Prostate gland (tissue), 2 donors: ENCODE measurements around the gene SCEL. TPM values are rescaled to one million over a fixed set of nuclear protein-coding genes. Genes with fewer than 3 reads are reported as not detected.
"Not testable (repeated sequence)": the region's sequence is repeated elsewhere in the genome, so short reads cannot be mapped to it uniquely, and the experiment has no call there.

Experiments
- DNase-seq: peaks from one replicate; pipeline ENCODE4 v3.0.0-alpha.2; 2019; ENCODE audit warnings: low spot score
- H3K27ac ChIP-seq, 2 donors: fragments of 200-600 bp; sonication (generic); 2 replicates each; pipeline ENCODE4 v1.5.1; 2017 to 2019
- H3K27me3 ChIP-seq: fragments of 200-600 bp; sonication (generic); replicated peaks from 2 replicates; pipeline ENCODE4 v1.5.1; 2019; ENCODE audit not compliant: insufficient read depth
- H3K36me3 ChIP-seq, 2 donors: fragments of 200-600 bp; sonication (generic); 1 replicate in 1 of 2; 2 replicates in 1 of 2; pipeline versions ENCODE4 v1.5.1 to v1.8.1; 2017 to 2019
- H3K4me1 ChIP-seq: fragments of 200-600 bp; sonication (generic); replicated peaks from 2 replicates; pipeline ENCODE4 v1.5.1; 2019
- H3K4me3 ChIP-seq, 2 donors: fragments of 200-600 bp; sonication (generic); 2 replicates each; pipeline ENCODE4 v1.5.1; 2017 to 2019
- H3K9me3 ChIP-seq: fragments of 200-600 bp; sonication (generic); 2 replicates; pipeline ENCODE4 v1.5.1; 2017
- POLR2A ChIP-seq: fragments of 450-650 bp; IDR thresholded peaks from one replicate; pipeline ENCODE4 v1.6.1; 2016; ENCODE audit warnings: antibody characterized with exemption, mild to moderate bottlenecking
- POLR2AphosphoS5 ChIP-seq: sonication (generic); formaldehyde crosslinking; IDR thresholded peaks from one replicate; pipeline ENCODE4 v1.6.1; 2017; ENCODE audit warnings: antibody characterized with exemption
- WGBS: methylation state at CpG from one replicate; pipeline ENCODE4 v1.1.5; 2018; 5-methylcytosine and 5-hydroxymethylcytosine counted together
- intact Hi-C: fragments of 100-400 bp; cut with DNase I; formaldehyde crosslinking; loops from one replicate; pipeline ENCODE4 v1.14.2; 2022
- total RNA-seq, 2 donors: library from RNA; depleted of rRNA; stranded (reverse); fragments of >200 nt; gene quantifications; one replicate each; pipeline ENCODE4 v1.1.0, GENCODE V29; 2016
- TF ChIP-seq, protein P1 (sequence below), 4 experiments: fragments of 200-600 bp in 2 of 4; fragments of 450-650 bp in 2 of 4; sonication (generic) in 2 of 4; IDR thresholded peaks; 1 replicate in 3 of 4; 2 replicates in 1 of 4; pipeline ENCODE4 v1.5.1; 2016 to 2019; ENCODE audit warnings: antibody characterized with exemption in 4 of 4, mild to moderate bottlenecking in 2 of 4, moderate library complexity in 2 of 4

Gene SCEL
- total RNA-seq, 2 donors from 2014 or later, result 0.09 to 2.3 TPM

DNA sequence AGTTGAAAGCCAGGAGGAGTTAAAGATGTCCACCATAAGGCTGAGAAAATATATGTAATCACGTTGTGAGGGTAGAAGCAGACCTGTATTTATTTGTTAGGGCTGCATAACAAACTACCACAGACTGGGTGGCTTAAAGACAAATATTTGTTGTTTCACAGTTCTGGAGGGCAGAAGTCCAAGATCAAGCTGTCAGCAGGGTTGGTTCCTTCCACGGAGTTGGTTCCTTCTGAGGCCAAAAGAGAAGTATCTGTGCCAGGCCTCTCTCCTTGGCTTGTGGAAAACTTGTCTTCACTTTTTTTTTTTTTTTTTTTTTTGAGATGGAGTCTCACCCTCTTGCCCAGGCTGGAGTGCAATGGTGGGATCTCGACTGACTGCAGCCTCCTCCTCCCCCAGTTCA lies 88.3 kb downstream of the SCEL start:
- 34% methylated on average over 3 of the region's 3 CpGs for WGBS
- H3K27ac ChIP-seq, result no peak overlapping the region
- intact Hi-C loops, result no loop called here
- H3K9me3 ChIP-seq, result no peaks in the 10 kb centered on the region
- no peaks in the 10 kb centered on the region for H3K36me3 ChIP-seq
- TF ChIP-seq POLR2A (no peak), POLR2AphosphoS5 (no peak)
- TF ChIP-seq, protein P1, sequence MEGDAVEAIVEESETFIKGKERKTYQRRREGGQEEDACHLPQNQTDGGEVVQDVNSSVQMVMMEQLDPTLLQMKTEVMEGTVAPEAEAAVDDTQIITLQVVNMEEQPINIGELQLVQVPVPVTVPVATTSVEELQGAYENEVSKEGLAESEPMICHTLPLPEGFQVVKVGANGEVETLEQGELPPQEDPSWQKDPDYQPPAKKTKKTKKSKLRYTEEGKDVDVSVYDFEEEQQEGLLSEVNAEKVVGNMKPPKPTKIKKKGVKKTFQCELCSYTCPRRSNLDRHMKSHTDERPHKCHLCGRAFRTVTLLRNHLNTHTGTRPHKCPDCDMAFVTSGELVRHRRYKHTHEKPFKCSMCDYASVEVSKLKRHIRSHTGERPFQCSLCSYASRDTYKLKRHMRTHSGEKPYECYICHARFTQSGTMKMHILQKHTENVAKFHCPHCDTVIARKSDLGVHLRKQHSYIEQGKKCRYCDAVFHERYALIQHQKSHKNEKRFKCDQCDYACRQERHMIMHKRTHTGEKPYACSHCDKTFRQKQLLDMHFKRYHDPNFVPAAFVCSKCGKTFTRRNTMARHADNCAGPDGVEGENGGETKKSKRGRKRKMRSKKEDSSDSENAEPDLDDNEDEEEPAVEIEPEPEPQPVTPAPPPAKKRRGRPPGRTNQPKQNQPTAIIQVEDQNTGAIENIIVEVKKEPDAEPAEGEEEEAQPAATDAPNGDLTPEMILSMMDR (IDR thresholded peaks at IDR 0.05), result no peak
- H3K4me3 ChIP-seq, result no peak overlapping the region
- H3K27me3 ChIP-seq, result no peaks in the 10 kb centered on the region
- DNase-seq, result peak; percentile 4
- H3K4me1 ChIP-seq, result no peaks in the 10 kb centered on the region

DNA sequence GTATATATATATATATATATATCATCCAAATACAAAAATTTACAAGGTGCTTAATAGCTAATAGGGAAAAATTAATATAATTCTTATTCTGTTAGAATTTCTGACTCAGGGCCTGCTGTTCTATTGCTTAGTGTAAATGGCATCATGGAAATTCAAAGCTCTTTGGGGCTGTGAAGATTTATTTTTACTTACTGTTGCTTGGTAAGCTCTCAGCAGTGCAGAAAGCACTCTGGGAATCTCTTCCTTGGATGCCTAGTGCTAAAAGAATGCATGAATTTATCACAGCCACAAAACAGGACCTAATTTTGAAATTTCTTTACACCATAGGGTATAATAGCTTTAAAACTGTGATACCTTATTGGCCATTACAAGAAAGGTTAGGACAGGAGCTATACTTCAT lies 92.7 kb downstream of the SCEL start:
- Histone ChIP-seq H3K9me3 (no peaks in the 10 kb centered on the region), H3K36me3 (no peaks in the 10 kb centered on the region), H3K4me1 (no peaks in the 10 kb centered on the region), H3K27me3 (no peaks in the 10 kb centered on the region), H3K4me3 (no peak overlapping the region), H3K27ac (no peak overlapping the region)
- intact Hi-C loops, result no loop called here
- DNase-seq, result no peak
- TF ChIP-seq POLR2A (no peak), POLR2AphosphoS5 (no peak)
- TF ChIP-seq, protein P1 (IDR thresholded peaks at IDR 0.05), result no peak

DNA sequence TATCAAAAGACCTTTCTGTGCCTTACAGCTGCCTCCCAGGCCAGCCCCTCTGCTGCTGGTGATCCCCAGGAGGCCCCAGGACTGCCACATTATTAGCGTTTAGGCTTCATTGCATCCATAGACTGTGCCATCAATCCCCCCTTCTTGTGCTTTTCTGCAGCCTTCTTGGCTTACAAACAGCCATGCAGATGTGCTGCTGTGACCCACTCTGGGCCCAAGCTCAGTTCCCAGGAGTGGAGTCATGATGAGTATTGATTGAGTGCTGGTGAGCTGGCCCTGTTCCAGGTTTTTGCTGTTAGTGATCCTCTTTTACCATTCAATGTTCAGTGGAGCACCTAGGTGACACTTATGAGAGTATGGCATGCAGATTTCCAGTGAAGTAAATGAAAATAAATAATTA lies 102.1 kb downstream of the SCEL start:
- H3K27ac ChIP-seq, result no peak overlapping the region
- no peaks in the 10 kb centered on the region for H3K36me3 ChIP-seq
- no peaks in the 10 kb centered on the region for H3K4me1 ChIP-seq
- H3K27me3 ChIP-seq, result no peaks in the 10 kb centered on the region
- no peaks in the 10 kb centered on the region for H3K9me3 ChIP-seq
- no peak for DNase-seq
- TF ChIP-seq, protein P1 (IDR thresholded peaks at IDR 0.05), result no peak
- TF ChIP-seq POLR2A, result no peak
- TF ChIP-seq POLR2AphosphoS5, result no peak
- no peak overlapping the region for H3K4me3 ChIP-seq
- 47% methylated on average over 1 of the region's 1 CpG for WGBS
- intact Hi-C loops, result no loop called here

DNA sequence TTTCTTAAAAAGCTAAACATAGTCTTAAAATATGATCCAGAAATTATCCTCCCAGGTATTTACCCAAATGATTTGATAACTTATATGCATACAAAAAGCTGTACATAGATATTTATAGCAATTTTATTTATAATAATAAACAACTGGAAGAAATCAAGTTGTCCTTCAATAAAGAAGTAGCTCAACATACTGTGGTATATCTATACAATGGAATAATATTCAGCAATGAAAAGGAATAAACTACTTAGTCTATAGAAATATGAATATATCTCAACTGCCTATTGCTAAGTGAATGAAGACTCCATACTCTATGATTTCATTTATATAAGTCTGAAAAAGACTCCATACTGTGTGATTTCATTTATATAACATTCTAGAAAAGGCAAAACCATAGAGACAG lies 114.9 kb downstream of the SCEL start:
- intact Hi-C loops, result no loop called here
- TF ChIP-seq, protein P1 (IDR thresholded peaks at IDR 0.05), result no peak
- TF ChIP-seq POLR2AphosphoS5 (no peak), POLR2A (no peak)
- H3K36me3 ChIP-seq, result no peaks in the 10 kb centered on the region
- no peak overlapping the region for H3K27ac ChIP-seq
- no peak overlapping the region for H3K4me3 ChIP-seq
- H3K27me3 ChIP-seq, result no peaks in the 10 kb centered on the region
- H3K9me3 ChIP-seq, result no peaks in the 10 kb centered on the region
- DNase-seq, result no peak
- no peaks in the 10 kb centered on the region for H3K4me1 ChIP-seq

DNA sequence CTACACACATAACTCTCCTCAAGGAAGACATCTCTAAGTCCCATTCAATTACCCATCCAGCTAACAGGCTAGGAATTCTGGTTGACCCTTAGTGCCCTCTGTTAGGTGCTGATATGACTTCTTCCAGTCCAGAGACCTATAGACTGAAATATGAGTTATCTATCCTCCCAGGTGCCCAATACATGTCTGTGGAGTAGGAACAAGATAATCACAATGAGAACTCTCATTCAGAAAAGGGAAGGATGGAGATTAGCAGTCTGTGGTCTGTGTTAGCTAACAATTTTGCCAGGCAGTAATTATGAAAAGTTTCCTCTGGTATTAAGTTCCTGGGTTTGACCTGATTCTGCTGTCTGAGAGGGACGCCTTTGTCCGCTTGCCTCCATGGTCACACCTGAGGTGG lies 117.8 kb downstream of the SCEL start:
- Histone ChIP-seq H3K9me3 (no peaks in the 10 kb centered on the region), H3K4me3 (no peak overlapping the region), H3K36me3 (no peaks in the 10 kb centered on the region), H3K27me3 (no peaks in the 10 kb centered on the region), H3K27ac (no peak overlapping the region), H3K4me1 (no peaks in the 10 kb centered on the region)
- intact Hi-C loops, result no loop called here
- TF ChIP-seq, protein P1 (IDR thresholded peaks at IDR 0.05), result no peak
- TF ChIP-seq POLR2A, result no peak
- no peak for TF ChIP-seq POLR2AphosphoS5
- DNase-seq, result no peak
- 92% methylated on average over 2 of the region's 2 CpGs for WGBS

DNA sequence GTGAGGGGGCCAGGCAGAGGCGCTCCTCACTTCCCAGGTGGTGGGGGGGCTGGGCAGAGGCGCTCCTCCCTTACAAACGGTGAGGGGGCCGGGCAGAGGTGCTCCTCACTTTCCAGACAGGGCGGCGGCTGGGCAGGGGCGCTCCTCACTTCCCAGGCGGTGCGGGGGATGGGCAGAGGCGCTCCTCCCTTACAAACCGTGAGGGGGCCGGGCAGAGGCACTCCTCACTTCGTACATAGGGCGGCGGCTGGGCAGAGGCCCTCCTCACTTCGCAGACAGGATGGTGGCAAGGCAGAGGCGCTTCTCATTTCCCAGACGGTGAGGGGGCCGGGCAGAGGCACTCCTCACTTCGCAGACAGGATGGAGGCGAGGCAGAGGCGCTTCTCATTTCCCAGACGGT lies 124.5 kb downstream of the SCEL start:
- DNase-seq, H3K4me1 ChIP-seq, H3K27ac ChIP-seq, H3K9me3 ChIP-seq, H3K36me3 ChIP-seq, H3K4me3 ChIP-seq, intact Hi-C loops, H3K27me3 ChIP-seq: not testable (repeated sequence)
- 95% methylated on average over 16 of the region's 23 CpGs for WGBS
